Liver (tissue), 9 donors: ENCODE data around the gene PSMA5. TPM values are rescaled to one million over a fixed set of nuclear protein-coding genes. Genes with fewer than 3 reads are reported as not detected.

Source experiments
- DNase-seq: peaks from one replicate; pipeline ENCODE4 v3.0.0-alpha.2; 2017; ENCODE audit warnings: low spot score
- H3K27ac ChIP-seq, 2 donors: one replicate each; pipeline ENCODE4 v1.7.0; 2013; ENCODE audit warnings: inconsistent platforms in 2 of 2, low read length in 2 of 2, control low read depth in 1 of 2, low read depth in 1 of 2, mild to moderate bottlenecking in 1 of 2
- H3K27me3 ChIP-seq, 4 donors: one replicate each; pipeline versions ENCODE4 v1.6.1 to v1.7.0; 2013; ENCODE audit warnings: low read length in 3 of 4, inconsistent platforms in 1 of 4, mild to moderate bottlenecking in 1 of 4, moderate library complexity in 1 of 4; ENCODE audit not compliant: control insufficient read depth in 4 of 4, insufficient read depth in 4 of 4
- H3K36me3 ChIP-seq, 4 donors: one replicate each; pipeline versions ENCODE4 v1.6.1 to v1.7.0; 2013; ENCODE audit warnings: low read length in 3 of 4, mild to moderate bottlenecking in 3 of 4, low read depth in 1 of 4, moderate library complexity in 1 of 4; ENCODE audit not compliant: control insufficient read depth in 4 of 4, insufficient read depth in 3 of 4
- H3K4me1 ChIP-seq, 4 donors: one replicate each; pipeline versions ENCODE4 v1.6.1 to v1.7.0; 2013; ENCODE audit warnings: low read length in 3 of 4, mild to moderate bottlenecking in 3 of 4, moderate library complexity in 1 of 4; ENCODE audit not compliant: control insufficient read depth in 4 of 4, insufficient read depth in 4 of 4
- H3K4me3 ChIP-seq, 3 donors: one replicate each; pipeline versions ENCODE4 v1.6.1 to v1.7.0; 2013; ENCODE audit warnings: low read length in 3 of 3, control low read depth in 1 of 3, low read depth in 1 of 3, mild to moderate bottlenecking in 1 of 3
- H3K9ac ChIP-seq, 2 donors: one replicate each; pipeline ENCODE4 v1.7.0; 2013; ENCODE audit warnings: low read length in 2 of 2, mild to moderate bottlenecking in 2 of 2, moderate library complexity in 2 of 2, control low read depth in 1 of 2, low read depth in 1 of 2
- H3K9me3 ChIP-seq, 4 donors: one replicate each; pipeline versions ENCODE4 v1.6.1 to v1.7.0; 2013; ENCODE audit warnings: low read length in 3 of 4; ENCODE audit not compliant: control insufficient read depth in 4 of 4
- ATF3 ChIP-seq: IDR thresholded peaks from 2 replicates; pipeline ENCODE4 v1.6.1; 2016; ENCODE audit warnings: antibody characterized with exemption
- CTCF ChIP-seq: fragments of 150-350 bp; IDR thresholded peaks from 2 replicates; pipeline ENCODE4 v1.5.1; 2017; ENCODE audit warnings: improper control_type of control experiment, low read depth, low read length; ENCODE audit not compliant: missing input control
- EGR1 ChIP-seq, 2 donors: IDR thresholded peaks; 2 replicates each; pipeline ENCODE4 v1.6.1; 2016 to 2018; ENCODE audit warnings: antibody characterized with exemption in 2 of 2, low read depth in 2 of 2
- FOXA1 ChIP-seq: IDR thresholded peaks from 2 replicates; pipeline ENCODE4 v1.6.1; 2016; ENCODE audit warnings: antibody characterized with exemption
- FOXA2 ChIP-seq: IDR thresholded peaks from 2 replicates; pipeline ENCODE4 v1.6.1; 2016; ENCODE audit warnings: antibody characterized with exemption
- GABPA ChIP-seq, 2 donors: IDR thresholded peaks in 1 of 2; conservative IDR thresholded peaks in 1 of 2; 2 replicates each; pipeline ENCODE4 v1.6.1; 2016; ENCODE audit warnings: antibody characterized with exemption in 2 of 2, mild to moderate bottlenecking in 1 of 2, moderate library complexity in 1 of 2
- HNF4A ChIP-seq, 2 donors: conservative IDR thresholded peaks; 2 replicates each; pipeline ENCODE4 v1.6.1; 2016; ENCODE audit warnings: antibody characterized with exemption in 2 of 2, mild to moderate bottlenecking in 2 of 2
- HNF4G ChIP-seq: IDR thresholded peaks from 2 replicates; pipeline ENCODE4 v1.6.1; 2016; ENCODE audit warnings: antibody characterized with exemption
- JUND ChIP-seq, 2 donors: IDR thresholded peaks; 2 replicates each; pipeline ENCODE4 v1.6.1; 2016; ENCODE audit warnings: antibody characterized with exemption in 2 of 2
- MAX ChIP-seq: IDR thresholded peaks from 2 replicates; pipeline ENCODE4 v1.6.1; 2016; ENCODE audit warnings: antibody characterized with exemption
- NR2F2 ChIP-seq: IDR thresholded peaks from 2 replicates; pipeline ENCODE4 v1.6.1; 2016; ENCODE audit warnings: antibody characterized with exemption
- RAD21 ChIP-seq, 2 donors: IDR thresholded peaks; 2 replicates each; pipeline ENCODE4 v1.6.1; 2016; ENCODE audit warnings: antibody characterized with exemption in 2 of 2, mild to moderate bottlenecking in 2 of 2
- REST ChIP-seq: IDR thresholded peaks from 2 replicates; pipeline ENCODE4 v1.6.1; 2016; ENCODE audit warnings: antibody characterized with exemption, mild to moderate bottlenecking
- RXRA ChIP-seq, 2 donors: IDR thresholded peaks; 2 replicates each; pipeline ENCODE4 v1.6.1; 2017 to 2018; ENCODE audit warnings: antibody characterized with exemption in 2 of 2, mild to moderate bottlenecking in 1 of 2
- SP1 ChIP-seq: IDR thresholded peaks from 2 replicates; pipeline ENCODE4 v1.6.1; 2018; ENCODE audit warnings: antibody characterized with exemption, mild to moderate bottlenecking
- TAF1 ChIP-seq: conservative IDR thresholded peaks from 2 replicates; pipeline ENCODE4 v1.6.1; 2016; ENCODE audit warnings: antibody characterized with exemption, mild to moderate bottlenecking
- YY1 ChIP-seq: IDR thresholded peaks from 2 replicates; pipeline ENCODE4 v1.6.1; 2016; ENCODE audit warnings: antibody characterized with exemption, mild to moderate bottlenecking
- ZBTB33 ChIP-seq: IDR thresholded peaks from 2 replicates; pipeline ENCODE4 v1.6.1; 2016; ENCODE audit warnings: antibody characterized with exemption
- WGBS: extraction: QIAGEN DNeasy Blood & Tissue Kit; methylation state at CpG from one replicate; pipeline ENCODE4 v1.1.7; 2013; 5-methylcytosine and 5-hydroxymethylcytosine counted together
- polyA plus RNA-seq, 2 donors: library from polyadenylated mRNA; stranded (reverse) in 1 of 2; unstranded in 1 of 2; fragments of 200-250 nt in 1 of 2; fragments of >200 nt in 1 of 2; fragmentation: Nextera tagmentation in 1 of 2; extraction: Ambion mirVana in 1 of 2; gene quantifications; one replicate each; pipeline versions ENCODE4 v1.2.1 to v1.2.3, GENCODE V29; 2013 to 2015
- total RNA-seq, 2 donors: library from RNA; depleted of rRNA; stranded (reverse); fragments of >200 nt; gene quantifications; one replicate each; pipeline ENCODE4 v1.2.3, GENCODE V29; 2014
- donor health status: healthy.
- donor health status: healthy.
- donor health status: healthy.
- donor health status: healthy.
- donor health status: healthy.

The PSMA5 gene
- total and polyA plus RNA-seq, 4 donors: 26.3 to 88.6 (median 67.9) TPM

GRCh38 chr1:109385417-109385816 lies 40.8 kb downstream of the PSMA5 start:
- Histone ChIP-seq H3K4me3 (no peak overlapping the region), H3K4me1 (no peaks in the 10 kb centered on the region), H3K27me3 (no peaks in the 10 kb centered on the region), H3K27ac (no peak overlapping the region), H3K9ac (no peak overlapping the region), H3K36me3 (no peaks in the 10 kb centered on the region), H3K9me3 (no peaks in the 10 kb centered on the region)
- WGBS: 80% methylated on average over 2 of the region's 2 CpGs
- TF ChIP-seq RXRA (IDR thresholded peaks at IDR 0.05) (no peak), HNF4G (no peak), HNF4A (conservative IDR thresholded peaks at IDR 0.05) (no peak), TAF1 (no peak), YY1 (no peak), JUND (IDR thresholded peaks at IDR 0.05) (no peak), RAD21 (IDR thresholded peaks at IDR 0.05) (no peak), ZBTB33 (no peak), EGR1 (IDR thresholded peaks at IDR 0.05; ENCODE audit: low read depth in 2 of 2) (no peak), MAX (no peak), ATF3 (no peak), FOXA1 (no peak), CTCF (no peak), NR2F2 (no peak), FOXA2 (no peak), GABPA (IDR thresholded peaks at IDR 0.05 in 1 of 2, conservative IDR thresholded peaks at IDR 0.05 in 1 of 2) (no peak), REST (no peak), SP1 (no peak)
- DNase-seq: no peak

GRCh38 chr1:109383854-109384253 lies 42.4 kb downstream of the PSMA5 start:
- Histone ChIP-seq H3K27ac (no peak overlapping the region), H3K9ac (no peak overlapping the region), H3K4me3 (no peak overlapping the region), H3K4me1 (no peaks in the 10 kb centered on the region), H3K27me3 (no peaks in the 10 kb centered on the region), H3K9me3 (no peaks in the 10 kb centered on the region), H3K36me3 (no peaks in the 10 kb centered on the region)
- WGBS: 94% methylated on average over 7 of the region's 7 CpGs
- no peak for DNase-seq
- no peak for TF ChIP-seq JUND (IDR thresholded peaks at IDR 0.05)
- TF ChIP-seq TAF1: no peak
- TF ChIP-seq ZBTB33: no peak
- no peak for TF ChIP-seq EGR1 (IDR thresholded peaks at IDR 0.05; ENCODE audit: low read depth in 2 of 2)
- TF ChIP-seq HNF4G: no peak
- TF ChIP-seq REST: no peak
- no peak for TF ChIP-seq GABPA (IDR thresholded peaks at IDR 0.05 in 1 of 2, conservative IDR thresholded peaks at IDR 0.05 in 1 of 2)
- no peak for TF ChIP-seq YY1
- TF ChIP-seq FOXA1: no peak
